H1 (cell line): ENCODE measurements around the gene C17orf113. TPM values are rescaled to one million over a fixed set of nuclear protein-coding genes. Genes with fewer than 3 reads are reported as not detected.

Source experiments
- CTCF ChIA-PET: fragments of 300-600 bp; sonication (Branson Sonifier 250); formaldehyde crosslinking; loops from one replicate; lab custom pipeline; 2021; ENCODE audit not compliant: partially characterized antibody; lab: Charles Lee
- POLR2A ChIA-PET: fragments of 300-600 bp; sonication (Branson Sonifier 250); formaldehyde crosslinking; loops from one replicate; lab custom pipeline; 2021; ENCODE audit warnings: inconsistent platforms; ENCODE audit not compliant: partially characterized antibody; lab: Charles Lee
- DNase-seq, 2 experiments: peaks; one replicate each; pipeline versions ENCODE4 v3.0.0 to v3.0.0-alpha.2; 2010 to 2022; ENCODE audit warnings: low spot score in 2 of 2, low read depth in 1 of 2, mixed read lengths in 1 of 2
- FAIRE-seq: peaks from 2 replicates; lab custom pipeline; 2011; peaks lifted over from hg19 to GRCh38; lab: Jason Lieb, UNC
- H2AFZ ChIP-seq: 2 replicates; pipeline ENCODE4 v1.8.1; 2012; ENCODE audit warnings: low read length, inconsistent platforms
- H2AK5ac ChIP-seq: 2 replicates; pipeline ENCODE4 v1.6.1; 2013; ENCODE audit warnings: low read depth, low read length
- H2BK120ac ChIP-seq: replicated peaks from 2 replicates; pipeline ENCODE3; 2013; ENCODE audit warnings: low read depth, low read length, inconsistent platforms
- H2BK12ac ChIP-seq: 2 replicates; pipeline ENCODE4 v1.6.1; 2013; ENCODE audit warnings: low read depth, low read length
- H2BK15ac ChIP-seq: 2 replicates; pipeline ENCODE4 v1.6.1; 2013; ENCODE audit warnings: low read length
- H2BK20ac ChIP-seq: 2 replicates; pipeline ENCODE4 v1.6.1; 2013; ENCODE audit warnings: low read length
- H2BK5ac ChIP-seq: 2 replicates; pipeline ENCODE4 v1.6.1; 2013; ENCODE audit warnings: low read depth, low read length
- H3K14ac ChIP-seq: 2 replicates; pipeline ENCODE4 v1.6.1; 2013; ENCODE audit warnings: inconsistent platforms; ENCODE audit not compliant: insufficient read length
- H3K18ac ChIP-seq: 2 replicates; pipeline ENCODE4 v1.6.1; 2013; ENCODE audit warnings: low read length; ENCODE audit errors: extremely low read depth
- H3K23ac ChIP-seq: 2 replicates; pipeline ENCODE4 v1.6.1; 2013; ENCODE audit warnings: inconsistent platforms; ENCODE audit not compliant: insufficient read length
- H3K23me2 ChIP-seq: 2 replicates; pipeline ENCODE4 v1.6.1; 2013; ENCODE audit warnings: low read depth, low read length
- H3K27ac ChIP-seq: 2 replicates; pipeline ENCODE4 v1.6.1; 2011; ENCODE audit warnings: low read depth, low read length, inconsistent platforms
- H3K27me3 ChIP-seq, 4 experiments: replicated peaks in 1 of 4; 1 replicate in 1 of 4; 2 replicates in 3 of 4; pipeline versions ENCODE4 v1.6.1 to v1.8.1; 2011 to 2013; ENCODE audit warnings: low read length in 3 of 4, mild to moderate bottlenecking in 3 of 4, inconsistent platforms in 2 of 4, mixed read lengths in 2 of 4, moderate library complexity in 1 of 4; ENCODE audit not compliant: control insufficient read depth in 3 of 4, insufficient read depth in 3 of 4; ENCODE audit errors: extremely low read depth in 1 of 4
- H3K36me3 ChIP-seq, 4 experiments: 2 replicates each; pipeline versions ENCODE4 v1.6.1 to v1.8.1; 2011 to 2013; ENCODE audit warnings: mild to moderate bottlenecking in 4 of 4, low read length in 3 of 4, moderate library complexity in 2 of 4, control low read depth in 1 of 4, inconsistent platforms in 1 of 4; ENCODE audit not compliant: insufficient read depth in 4 of 4, control insufficient read depth in 2 of 4
- H3K4ac ChIP-seq: replicated peaks from 2 replicates; pipeline ENCODE3; 2013; ENCODE audit warnings: low read length, low read depth, mixed read lengths, inconsistent platforms; ENCODE audit not compliant: insufficient read length
- H3K4me1 ChIP-seq, 4 experiments: replicated peaks in 1 of 4; 1 replicate in 1 of 4; 2 replicates in 3 of 4; pipeline versions ENCODE4 v1.6.1 to v1.8.1; 2011 to 2013; ENCODE audit warnings: low read length in 3 of 4, inconsistent platforms in 2 of 4, mixed read lengths in 1 of 4; ENCODE audit not compliant: insufficient read depth in 4 of 4, control insufficient read depth in 3 of 4
- H3K4me2 ChIP-seq, 2 experiments: 2 replicates each; pipeline versions ENCODE4 v1.6.1 to v1.8.1; 2011 to 2013; ENCODE audit warnings: low read depth in 2 of 2, low read length in 2 of 2, control low read depth in 1 of 2, inconsistent platforms in 1 of 2, mild to moderate bottlenecking in 1 of 2; ENCODE audit not compliant: insufficient read depth in 1 of 2
- H3K4me3 ChIP-seq, 4 experiments: fragments of 200-600, 300-600 bp in 1 of 4; sonication (generic), shearing (Covaris generic), sonication (Bioruptor Twin) in 1 of 4; 2 replicates each; pipeline versions ENCODE4 v1.5.1 to v1.8.1; 2011 to 2016; ENCODE audit warnings: low read length in 4 of 4, low read depth in 3 of 4, control low read depth in 2 of 4, inconsistent platforms in 2 of 4, mild to moderate bottlenecking in 2 of 4, mixed read lengths in 1 of 4, moderate library complexity in 1 of 4; ENCODE audit not compliant: insufficient read depth in 2 of 4; ENCODE audit errors: extremely low read depth in 1 of 4
- H3K56ac ChIP-seq: replicated peaks from 2 replicates; pipeline ENCODE3; 2013; ENCODE audit warnings: low read depth, mild to moderate bottlenecking, mixed read lengths, low read length, inconsistent platforms; ENCODE audit not compliant: insufficient read length
- H3K79me1 ChIP-seq: 2 replicates; pipeline ENCODE4 v1.6.1; 2013; ENCODE audit warnings: low read depth, low read length, control low read depth
- H3K79me2 ChIP-seq, 2 experiments: 2 replicates each; pipeline versions ENCODE4 v1.6.1 to v1.8.1; 2012 to 2013; ENCODE audit warnings: low read length in 2 of 2, mild to moderate bottlenecking in 2 of 2, inconsistent platforms in 1 of 2; ENCODE audit not compliant: insufficient read depth in 2 of 2, control insufficient read depth in 1 of 2
- H3K9ac ChIP-seq, 4 experiments: replicated peaks in 1 of 4; 1 replicate in 1 of 4; 2 replicates in 3 of 4; pipeline versions ENCODE4 v1.6.1 to v1.8.1; 2011 to 2013; ENCODE audit warnings: low read depth in 3 of 4, low read length in 3 of 4, control low read depth in 2 of 4, mild to moderate bottlenecking in 2 of 4, moderate library complexity in 2 of 4, inconsistent platforms in 1 of 4; ENCODE audit errors: extremely low read depth in 1 of 4
- H3K9me3 ChIP-seq, 2 experiments: 2 replicates each; pipeline versions ENCODE4 v1.6.1 to v1.8.1; 2012 to 2013; ENCODE audit warnings: mild to moderate bottlenecking in 2 of 2, moderate library complexity in 2 of 2, control low read depth in 1 of 2, inconsistent platforms in 1 of 2, low read depth in 1 of 2, low read length in 1 of 2, mixed read lengths in 1 of 2; ENCODE audit not compliant: insufficient read depth in 2 of 2
- H4K20me1 ChIP-seq, 2 experiments: replicated peaks in 1 of 2; 2 replicates each; pipeline versions ENCODE3 to v1.8.1; 2011 to 2013; ENCODE audit warnings: inconsistent platforms in 2 of 2, low read length in 2 of 2, mild to moderate bottlenecking in 1 of 2; ENCODE audit not compliant: insufficient read depth in 2 of 2, control insufficient read depth in 1 of 2
- H4K5ac ChIP-seq: 2 replicates; pipeline ENCODE4 v1.6.1; 2013; ENCODE audit warnings: low read length, low read depth, mixed read lengths, inconsistent platforms; ENCODE audit not compliant: insufficient read length
- H4K8ac ChIP-seq: 2 replicates; pipeline ENCODE4 v1.8.0; 2013; ENCODE audit warnings: mild to moderate bottlenecking, moderate library complexity, low read length, inconsistent platforms; ENCODE audit not compliant: insufficient read depth; ENCODE audit errors: extremely low read depth
- H4K91ac ChIP-seq: replicated peaks from 2 replicates; pipeline ENCODE3; 2013; ENCODE audit warnings: low read length, mixed read lengths, inconsistent platforms; ENCODE audit not compliant: insufficient read length
- ASH2L ChIP-seq: fragments of 200-600, 300-600 bp; sonication (generic); IDR thresholded peaks from one replicate; pipeline ENCODE4 v1.7.1; 2017; ENCODE audit warnings: low read length
- EP300 ChIP-seq, 2 experiments: IDR thresholded peaks; 1 replicate in 1 of 2; 2 replicates in 1 of 2; pipeline ENCODE4 v1.6.1; 2011 to 2012; ENCODE audit warnings: low read depth in 2 of 2, low read length in 2 of 2, mild to moderate bottlenecking in 2 of 2, borderline replicate concordance in 1 of 2, inconsistent platforms in 1 of 2, moderate library complexity in 1 of 2
- FOSL1 ChIP-seq: IDR thresholded peaks from 2 replicates; pipeline ENCODE4 v1.6.1; 2011; ENCODE audit warnings: mild to moderate bottlenecking, low read depth, low read length, moderate library complexity; ENCODE audit not compliant: insufficient read depth
- MAFK ChIP-seq: IDR thresholded peaks from 2 replicates; pipeline ENCODE4 v1.6.1; 2012; ENCODE audit warnings: low read depth, mild to moderate bottlenecking, improper control_type of control experiment, low read length
- NRF1 ChIP-seq: IDR thresholded peaks from 2 replicates; pipeline ENCODE4 v1.6.1; 2011; ENCODE audit warnings: mild to moderate bottlenecking, low read depth, low read length, improper control_type of control experiment
- RFX5 ChIP-seq: IDR thresholded peaks from 2 replicates; pipeline ENCODE4 v1.6.1; 2011; ENCODE audit warnings: low read depth, low read length, improper control_type of control experiment, borderline replicate concordance
- SP1 ChIP-seq: IDR thresholded peaks from 2 replicates; pipeline ENCODE4 v1.6.1; 2011; ENCODE audit warnings: low read depth, low read length
- SP2 ChIP-seq: IDR thresholded peaks from 2 replicates; pipeline ENCODE4 v1.6.1; 2012; ENCODE audit warnings: mild to moderate bottlenecking, low read length, inconsistent platforms
- TAF1 ChIP-seq: IDR thresholded peaks from 2 replicates; pipeline ENCODE4 v1.6.1; 2011; ENCODE audit warnings: mild to moderate bottlenecking, low read depth, low read length
- TCF12 ChIP-seq: IDR thresholded peaks from 2 replicates; pipeline ENCODE4 v1.6.1; 2011; ENCODE audit warnings: low read depth, mild to moderate bottlenecking, low read length
- whole genome bisulfite sequencing, 2 experiments: shearing (Covaris generic) in 1 of 2; methylation state at CpG; one replicate each; pipeline versions ENCODE4 v1.1.6 to v1.1.7; 2013 to 2015; ENCODE audit warnings: low lambda C conversion rate in 2 of 2, mixed read lengths in 2 of 2, inconsistent platforms in 1 of 2, low coverage in 1 of 2, missing lambda C conversion rate in 1 of 2; ENCODE audit not compliant: insufficient replicate concordance in 2 of 2, insufficient coverage in 1 of 2, insufficient read length in 1 of 2; ENCODE audit errors: extremely low coverage in 1 of 2, missing lambda C conversion rate in 1 of 2; 5-methylcytosine and 5-hydroxymethylcytosine counted together
- polyA plus RNA-seq, 7 experiments: library from polyadenylated mRNA; depleted of rRNA in 3 of 7; stranded (reverse) in 5 of 7; unstranded in 2 of 7; fragments of >200 nt in 5 of 7; fragments of 200-250 nt in 2 of 7; gene quantifications; 1 replicate in 5 of 7; 2 replicates in 1 of 7; 4 replicates in 1 of 7; pipeline versions ENCODE4 v1.2.1 to v1.2.3, GENCODE V29; 2011 to 2013; ENCODE audit warnings: missing spikeins in 2 of 7, mixed read lengths in 2 of 7
- total RNA-seq: library from RNA; stranded (reverse); fragmentation: NEBNext Ultra II Directional; extraction: Animal tissue kit (Norgen Biotek cat#: 25700); gene quantifications from 2 replicates; pipeline ENCODE4 v1.2.1, GENCODE V29; 2021

The C17orf113 gene
- total and polyA plus RNA-seq, 2 of the 8 experiments (the other 6 are each of a cell fraction or from before 2014, with no cell fraction given): 1.0 to 1.4 TPM

GRCh38 chr17:42001729-42002128 is 48.7 kb downstream of the C17orf113 start:
- Histone ChIP-seq H2BK20ac (no peak overlapping the region), H3K79me1 (no peaks in the 10 kb centered on the region; the same call in 1 of the 2 replicates), H2BK12ac (no peak overlapping the region), H2AFZ (no peak overlapping the region), H3K4me2 (no peak overlapping the region), H3K4me1 (no peaks in the 10 kb centered on the region), H3K23me2 (no peaks in the 10 kb centered on the region), H3K4ac (no peak overlapping the region), H3K27ac (no peak overlapping the region), H3K18ac (no peak overlapping the region), H2BK5ac (no peak overlapping the region), H2BK120ac (no peak overlapping the region), H3K56ac (no peak overlapping the region), H2BK15ac (no peak overlapping the region), H4K5ac (no peak overlapping the region), H3K23ac (no peak overlapping the region), H3K9me3 (no peaks in the 10 kb centered on the region), H3K9ac (no peak overlapping the region), H4K20me1 (peaks cover 5 to 8% of the 10 kb centered on the region in 2 experiments), H3K4me3 (no peak overlapping the region), H4K91ac (no peak overlapping the region), H3K79me2 (peaks cover 25 to 60% of the 10 kb centered on the region in 2 experiments), H3K14ac (no peak overlapping the region), H3K27me3 (no peaks in the 10 kb centered on the region), H2AK5ac (no peak overlapping the region), H3K36me3 (peaks cover 12 to 58% (median 42%) of the 10 kb centered on the region in 4 experiments), H4K8ac (no peak overlapping the region)
- CTCF ChIA-PET: interaction anchor here (1.3 kb wide), 1 partner anchor 36 kb away, joined by 3 read pairs; no protein-coding TSS in a partner anchor
- FAIRE-seq (no peak), DNase-seq (no peak)
- 90% methylated on average over 2 of the region's 2 CpGs; no CpG with 5 or more reads in 1 of the 2 experiments for WGBS, 2 experiments
- POLR2A ChIA-PET: interaction anchor here (1.1 to 1.4 kb wide), 2 partner anchors 18 to 32 kb away, joined by 3 read pairs; partner anchors contain the start of gene NKIRAS2
- TF ChIP-seq NRF1 (no peak), SP1 (no peak), FOSL1 (no peak), TAF1 (no peak), MAFK (no peak), EP300 (IDR thresholded peaks at IDR 0.05; ENCODE audit: borderline replicate concordance in 1 of 2, low read depth in 2 of 2, low read length in 2 of 2) (no peak), TCF12 (no peak), RFX5 (no peak), SP2 (no peak), ASH2L (no peak)
